ENCODE measurements around the gene COL9A2.

GRCh38 chr1:40312238-40313205, 4.6 kb downstream of the COL9A2 start:
- no peak for TF ChIP-seq CTCF (IDR thresholded peaks at IDR 0.05)
- TF ChIP-seq POLR2A (IDR thresholded peaks at IDR 0.05): no peak

Measured in uterus (tissue), 2 donors.